ENCODE data around the gene GNA12.

The GNA12 gene

DNA sequence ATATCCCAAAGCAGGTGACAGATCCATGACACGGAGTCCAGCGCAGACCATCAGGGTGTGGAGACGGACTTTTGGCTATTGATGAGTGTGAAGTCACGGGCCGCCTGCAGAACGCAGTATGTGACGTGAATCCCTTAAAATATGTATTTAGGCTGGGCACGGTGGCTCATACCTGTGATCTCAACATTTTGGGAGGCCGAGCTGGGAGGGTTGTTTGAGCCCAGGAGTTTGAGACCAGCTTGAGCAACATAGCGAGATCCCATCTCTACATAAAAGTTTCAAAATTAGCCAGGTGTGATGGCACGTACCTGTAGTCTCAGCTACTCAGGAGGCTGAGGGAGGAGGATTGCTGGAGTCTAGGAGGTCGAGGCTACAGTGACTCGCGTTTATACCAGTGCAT is 158.0 kb downstream of the GNA12 start:
- H4K20me1 ChIP-seq (ENCODE audit: insufficient read depth, low read length): no peaks in the 10 kb centered on the region
- H3K9ac ChIP-seq (ENCODE audit: low read length): no peak overlapping the region
- H3K4me3 ChIP-seq (ENCODE audit: low read length): no peak overlapping the region
- H3K4me1 ChIP-seq (ENCODE audit: low read length): peaks cover 17% of the 10 kb centered on the region
- no peaks in the 10 kb centered on the region for H3K9me2 ChIP-seq (replicated peaks; ENCODE audit: insufficient read depth, low read length)
- H3F3A ChIP-seq (ENCODE audit: insufficient read depth, low read length): no peaks in the 10 kb centered on the region; the same call in 1 of the 2 replicates
- TF ChIP-seq EZH2phosphoT487 (IDR thresholded peaks at IDR 0.05; ENCODE audit: low read length): no peak
- H3K4me2 ChIP-seq (ENCODE audit: low read depth, low read length): no peak overlapping the region
- peaks cover 79% of the 10 kb centered on the region for H3K27me3 ChIP-seq (replicated peaks; ENCODE audit: insufficient read depth, low read length)
- H2AFZ ChIP-seq (ENCODE audit: low read length): no peak overlapping the region
- H3K9me3 ChIP-seq (replicated peaks; ENCODE audit: insufficient read depth, low read length): no peaks in the 10 kb centered on the region
- no peaks in the 10 kb centered on the region for H3K79me2 ChIP-seq (ENCODE audit: low read length)
- no peak for DNase-seq
- no peak overlapping the region for H3K27ac ChIP-seq (ENCODE audit: low read length)
- H3K36me3 ChIP-seq (replicated peaks; ENCODE audit: insufficient read depth, low read length): no peaks in the 10 kb centered on the region

DNA sequence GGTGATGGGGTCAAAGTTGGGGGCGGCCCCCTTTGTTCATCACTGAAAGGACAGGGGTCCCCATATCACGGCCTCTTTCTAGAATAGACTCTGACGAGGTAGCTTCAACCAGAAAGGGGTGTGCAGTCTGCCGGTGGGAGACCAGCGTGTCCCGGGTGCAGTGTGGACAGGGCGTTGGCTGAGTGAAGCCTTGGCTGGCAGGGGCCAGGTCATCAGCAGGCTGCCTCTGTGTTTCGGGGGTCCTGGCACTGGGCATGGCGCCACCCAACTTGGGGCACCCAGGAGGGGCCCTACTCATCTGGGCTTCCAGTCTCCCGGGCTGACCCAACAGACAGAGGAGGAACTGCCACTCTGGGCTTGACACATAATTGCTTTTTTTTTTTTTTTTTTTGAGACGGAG is 159.6 kb downstream of the GNA12 start:
- Histone ChIP-seq H3K36me3 (replicated peaks; ENCODE audit: insufficient read depth, low read length) (no peaks in the 10 kb centered on the region), H3K4me2 (ENCODE audit: low read depth, low read length) (no peak overlapping the region), H3K9ac (ENCODE audit: low read length) (no peak overlapping the region), H3K9me2 (replicated peaks; ENCODE audit: insufficient read depth, low read length) (no peaks in the 10 kb centered on the region), H3K79me2 (ENCODE audit: low read length) (no peaks in the 10 kb centered on the region), H2AFZ (ENCODE audit: low read length) (no peak overlapping the region), H4K20me1 (ENCODE audit: insufficient read depth, low read length) (no peaks in the 10 kb centered on the region), H3K27me3 (replicated peaks; ENCODE audit: insufficient read depth, low read length) (peaks cover 83% of the 10 kb centered on the region), H3F3A (ENCODE audit: insufficient read depth, low read length) (no peaks in the 10 kb centered on the region; the same call in 1 of the 2 replicates), H3K4me1 (ENCODE audit: low read length) (peaks cover 11% of the 10 kb centered on the region), H3K4me3 (ENCODE audit: low read length) (no peak overlapping the region), H3K9me3 (replicated peaks; ENCODE audit: insufficient read depth, low read length) (no peaks in the 10 kb centered on the region), H3K27ac (ENCODE audit: low read length) (no peak overlapping the region)
- TF ChIP-seq, protein P1, sequence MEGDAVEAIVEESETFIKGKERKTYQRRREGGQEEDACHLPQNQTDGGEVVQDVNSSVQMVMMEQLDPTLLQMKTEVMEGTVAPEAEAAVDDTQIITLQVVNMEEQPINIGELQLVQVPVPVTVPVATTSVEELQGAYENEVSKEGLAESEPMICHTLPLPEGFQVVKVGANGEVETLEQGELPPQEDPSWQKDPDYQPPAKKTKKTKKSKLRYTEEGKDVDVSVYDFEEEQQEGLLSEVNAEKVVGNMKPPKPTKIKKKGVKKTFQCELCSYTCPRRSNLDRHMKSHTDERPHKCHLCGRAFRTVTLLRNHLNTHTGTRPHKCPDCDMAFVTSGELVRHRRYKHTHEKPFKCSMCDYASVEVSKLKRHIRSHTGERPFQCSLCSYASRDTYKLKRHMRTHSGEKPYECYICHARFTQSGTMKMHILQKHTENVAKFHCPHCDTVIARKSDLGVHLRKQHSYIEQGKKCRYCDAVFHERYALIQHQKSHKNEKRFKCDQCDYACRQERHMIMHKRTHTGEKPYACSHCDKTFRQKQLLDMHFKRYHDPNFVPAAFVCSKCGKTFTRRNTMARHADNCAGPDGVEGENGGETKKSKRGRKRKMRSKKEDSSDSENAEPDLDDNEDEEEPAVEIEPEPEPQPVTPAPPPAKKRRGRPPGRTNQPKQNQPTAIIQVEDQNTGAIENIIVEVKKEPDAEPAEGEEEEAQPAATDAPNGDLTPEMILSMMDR (IDR thresholded peaks at IDR 0.05; ENCODE audit: low read length): no peak
- no peak for TF ChIP-seq EZH2 (optimal IDR thresholded peaks at IDR 0.05; ENCODE audit: low read depth, low read length)
- TF ChIP-seq EZH2phosphoT487 (IDR thresholded peaks at IDR 0.05; ENCODE audit: low read length): no peak
- DNase-seq: no peak

DNA sequence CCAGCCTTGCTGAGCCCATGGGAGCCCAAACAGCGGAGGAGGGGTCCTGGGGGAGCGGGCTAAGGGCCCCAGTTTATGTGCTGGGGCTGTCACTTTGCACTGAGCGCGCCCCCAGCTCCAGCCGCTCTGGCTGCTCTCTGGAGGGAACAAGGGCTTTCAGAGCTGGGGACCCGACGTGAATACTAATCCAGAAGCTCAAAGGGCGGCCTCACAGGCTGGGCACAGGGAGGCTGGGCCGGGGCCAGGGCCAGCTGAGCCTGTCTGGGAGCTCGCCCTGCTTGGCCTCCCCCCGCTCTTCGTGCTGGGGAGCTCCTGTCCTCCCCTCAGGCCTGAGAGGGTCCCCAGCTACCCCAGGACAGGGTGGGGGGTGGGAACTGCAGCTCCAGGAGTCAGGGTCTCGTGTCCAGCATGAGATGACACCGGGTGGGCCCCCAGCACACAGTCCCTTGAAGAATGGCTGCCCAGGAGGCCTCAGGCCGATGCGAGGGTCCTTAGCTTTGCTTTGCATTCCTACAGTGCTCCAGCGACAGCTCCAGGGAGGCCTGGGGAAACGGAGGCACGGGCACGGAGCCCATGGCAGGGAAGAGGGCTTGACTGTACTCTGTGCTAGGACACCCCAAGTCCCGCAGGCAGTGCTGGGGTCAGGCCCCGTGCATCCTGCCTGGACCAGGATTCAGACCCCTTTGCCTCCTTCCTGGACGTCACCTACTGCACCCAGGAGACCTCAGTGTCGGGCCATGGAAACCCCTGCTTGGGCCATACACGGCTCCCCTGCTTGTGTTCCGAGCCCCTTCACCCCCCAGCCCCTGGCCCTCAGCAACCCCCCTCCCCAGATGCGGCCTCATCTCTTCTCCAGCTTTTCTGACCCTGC is 161.9 kb downstream of the GNA12 start:
- no peaks in the 10 kb centered on the region for H3K36me3 ChIP-seq (replicated peaks; ENCODE audit: insufficient read depth, low read length)
- H3K27me3 ChIP-seq (replicated peaks; ENCODE audit: insufficient read depth, low read length): peaks cover 63% of the 10 kb centered on the region
- TF ChIP-seq EZH2phosphoT487 (IDR thresholded peaks at IDR 0.05; ENCODE audit: low read length): no peak

DNA sequence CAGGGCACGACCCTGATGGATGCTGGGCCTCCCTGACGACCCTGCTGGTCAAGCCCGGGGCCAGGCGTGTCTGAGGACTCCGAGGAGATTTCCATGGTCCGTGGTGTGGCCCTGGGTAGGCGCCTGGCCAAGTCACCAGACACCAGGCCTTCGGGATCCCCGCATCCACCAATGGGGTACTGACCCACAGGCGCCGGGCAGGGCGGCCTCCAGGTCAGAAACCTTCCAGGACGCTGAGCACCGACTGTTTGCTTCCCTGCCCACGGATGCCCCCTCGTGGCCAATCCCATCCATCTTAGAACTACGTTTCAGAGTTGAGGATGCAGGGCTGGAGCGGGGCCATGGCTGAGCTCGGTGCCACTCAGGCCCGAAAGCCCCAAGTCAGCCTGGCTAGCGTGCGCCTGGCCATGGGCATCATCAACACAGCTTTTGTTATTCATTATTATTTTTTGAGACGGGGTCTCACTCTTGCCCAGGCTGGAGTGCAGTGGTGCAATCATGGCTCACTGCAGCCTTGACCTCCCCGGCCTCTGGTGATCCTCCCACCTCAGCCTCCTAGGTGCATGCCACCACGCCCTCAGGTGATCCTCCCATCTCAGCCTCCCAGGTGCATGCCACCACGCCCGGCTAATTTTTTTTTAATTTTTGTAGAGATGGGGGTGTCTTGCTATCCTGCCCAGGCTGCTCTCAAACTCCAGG is 163.2 kb downstream of the GNA12 start:
- peak overlapping the region; percentile 58; the same call in 1 of the 2 replicates for H2AFZ ChIP-seq (ENCODE audit: low read length)
- TF ChIP-seq EZH2phosphoT487 (IDR thresholded peaks at IDR 0.05; ENCODE audit: low read length) (no peak), EZH2 (optimal IDR thresholded peaks at IDR 0.05; ENCODE audit: low read depth, low read length) (no peak)
- TF ChIP-seq, protein P1 (IDR thresholded peaks at IDR 0.05; ENCODE audit: low read length): peak; percentile 66
- H3K79me2 ChIP-seq (ENCODE audit: low read length): no peaks in the 10 kb centered on the region
- H3K9me2 ChIP-seq (replicated peaks; ENCODE audit: insufficient read depth, low read length): no peaks in the 10 kb centered on the region
- H3K27me3 ChIP-seq (replicated peaks; ENCODE audit: insufficient read depth, low read length): peaks cover 52% of the 10 kb centered on the region
- no peaks in the 10 kb centered on the region for H3K9me3 ChIP-seq (replicated peaks; ENCODE audit: insufficient read depth, low read length)
- H4K20me1 ChIP-seq (ENCODE audit: insufficient read depth, low read length): no peaks in the 10 kb centered on the region
- peak; percentile 40 for DNase-seq
- no peaks in the 10 kb centered on the region for H3K4me1 ChIP-seq (ENCODE audit: low read length)
- no peak overlapping the region for H3K9ac ChIP-seq (ENCODE audit: low read length)
- no peak overlapping the region for H3K27ac ChIP-seq (ENCODE audit: low read length)
- H3K36me3 ChIP-seq (replicated peaks; ENCODE audit: insufficient read depth, low read length): no peaks in the 10 kb centered on the region
- peak overlapping the region; percentile 50; the same call in 1 of the 2 replicates for H3K4me2 ChIP-seq (ENCODE audit: low read depth, low read length)
- no peak overlapping the region for H3K4me3 ChIP-seq (ENCODE audit: low read length)
- H3F3A ChIP-seq (ENCODE audit: insufficient read depth, low read length): no peaks in the 10 kb centered on the region

More for the DNA sequence above, 161.9 kb downstream of the GNA12 start:
- no peaks in the 10 kb centered on the region for H3K9me3 ChIP-seq (replicated peaks; ENCODE audit: insufficient read depth, low read length)
- no peak overlapping the region for H3K4me3 ChIP-seq (ENCODE audit: low read length)
- H3K27ac ChIP-seq (ENCODE audit: low read length): no peak overlapping the region
- H3K4me2 ChIP-seq (ENCODE audit: low read depth, low read length): no peak overlapping the region
- no peaks in the 10 kb centered on the region for H3K9me2 ChIP-seq (replicated peaks; ENCODE audit: insufficient read depth, low read length)
- no peak overlapping the region for H2AFZ ChIP-seq (ENCODE audit: low read length)
- H3K4me1 ChIP-seq (ENCODE audit: low read length): no peaks in the 10 kb centered on the region
- no peak for DNase-seq
- no peaks in the 10 kb centered on the region for H4K20me1 ChIP-seq (ENCODE audit: insufficient read depth, low read length)
- H3K79me2 ChIP-seq (ENCODE audit: low read length): no peaks in the 10 kb centered on the region
- H3F3A ChIP-seq (ENCODE audit: insufficient read depth, low read length): no peaks in the 10 kb centered on the region
- H3K9ac ChIP-seq (ENCODE audit: low read length): no peak overlapping the region

Data from MM.1S (cell line).